Stimulated activated CD4-positive, alpha-beta T cell treated with anti-CD3 and anti-CD28 coated beads, Interleukin-2, amount 100 ng/mL, for 4 hours (primary cell): Measurements from ENCODE around the gene CMTM6.
"Not testable (repeated sequence)": the region's sequence is repeated elsewhere in the genome, so short reads cannot be mapped to it uniquely, and the experiment has no call there.

Experiments used
- DNase-seq: peaks from one replicate; pipeline ENCODE4 v3.0.0-alpha.2; 2020; ENCODE audit warnings: low read depth

The CMTM6 gene

GRCh38 chr3:32502118-32502945 is at the start of gene CMTM6:
Gene CMTM6 (minus strand): TSS chr3:32502852. CDS start chr3:32502745, 107 bp downstream.
- peak; percentile 52 for DNase-seq

GRCh38 chr3:32552013-32552412 is 49.4 kb upstream of the CMTM6 start:
- DNase-seq: no peak

- no peak for DNase-seq
Measured at GRCh38 chr3:32551496-32551895, 48.8 kb upstream of the CMTM6 start.

GRCh38 chr3:32551087-32551486 is 48.4 kb upstream of the CMTM6 start:
- DNase-seq: no peak

GRCh38 chr3:32545305-32545704 is 42.7 kb upstream of the CMTM6 start:
- no peak for DNase-seq

GRCh38 chr3:32544894-32545293 is 42.2 kb upstream of the CMTM6 start:
- DNase-seq: no peak

GRCh38 chr3:32542807-32543206 is 40.2 kb upstream of the CMTM6 start:
- no peak for DNase-seq

GRCh38 chr3:32540899-32541298 is 38.2 kb upstream of the CMTM6 start:
- no peak for DNase-seq

- DNase-seq: no peak
Measured at GRCh38 chr3:32532434-32532833, 29.8 kb upstream of the CMTM6 start.

GRCh38 chr3:32531010-32531647 is 28.5 kb upstream of the CMTM6 start:
- no peak for DNase-seq

- DNase-seq: no peak
Measured at GRCh38 chr3:32525720-32526119, 23.1 kb upstream of the CMTM6 start.

GRCh38 chr3:32522682-32523081 is 20.0 kb upstream of the CMTM6 start:
- DNase-seq: no peak

- DNase-seq: not testable (repeated sequence)
Measured at GRCh38 chr3:32518921-32519320, 16.3 kb upstream of the CMTM6 start.

- not testable (repeated sequence) for DNase-seq
Measured at GRCh38 chr3:32516751-32517150, 14.1 kb upstream of the CMTM6 start.

- DNase-seq: no peak
Measured at GRCh38 chr3:32511005-32511404, 8.4 kb upstream of the CMTM6 start.

- peak; percentile 41 for DNase-seq
Measured at GRCh38 chr3:32510075-32510724, 7.5 kb upstream of the CMTM6 start.

GRCh38 chr3:32508711-32509110 is 6.1 kb upstream of the CMTM6 start:
- no peak for DNase-seq

GRCh38 chr3:32506466-32506865 is 3.8 kb upstream of the CMTM6 start:
- no peak for DNase-seq

- no peak for DNase-seq
Measured at GRCh38 chr3:32502946-32503286, 264 bp upstream of the CMTM6 start.

- DNase-seq: no peak
Measured at GRCh38 chr3:32501783-32502117, 902 bp downstream of the CMTM6 start.

- no peak for DNase-seq
Measured at GRCh38 chr3:32500880-32501782, 1.5 kb downstream of the CMTM6 start.

GRCh38 chr3:32500231-32500630 is 2.4 kb downstream of the CMTM6 start:
- no peak for DNase-seq
